NCI-H146 (cell line): ENCODE data around the gene SFXN5.

Source experiments
- DNase-seq: peaks from one replicate; lab custom pipeline; 2025; lab: John Stamatoyannopoulos, UW

Gene SFXN5

GRCh38 chr2:72940361-72940760 is 131.2 kb downstream of the SFXN5 start:
- DNase-seq = no peak

DNA sequence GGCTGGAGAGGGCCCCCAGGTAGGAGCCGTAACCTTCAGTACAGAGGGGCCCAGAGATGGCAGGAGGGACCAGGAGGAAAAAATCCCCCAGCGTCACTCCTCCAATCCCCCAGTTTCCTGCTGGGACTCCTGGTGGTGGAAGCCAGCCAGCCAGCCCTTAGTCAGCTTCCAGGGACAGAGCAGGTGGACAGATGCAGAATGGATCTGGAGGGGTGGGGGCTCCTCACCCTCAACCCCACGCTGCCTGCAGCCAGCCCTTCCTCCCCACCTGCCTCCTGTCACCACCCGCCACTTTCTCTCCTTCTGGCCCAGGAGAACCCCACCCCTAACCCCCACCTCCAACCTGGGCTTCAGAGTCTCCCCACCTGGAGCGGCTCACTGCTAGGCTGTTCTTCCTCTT is 133.1 kb downstream of the SFXN5 start:
- no peak for DNase-seq

- no peak for DNase-seq
These were observed 134.2 kb downstream of the SFXN5 start for GRCh38 chr2:72937356-72937669.

DNA sequence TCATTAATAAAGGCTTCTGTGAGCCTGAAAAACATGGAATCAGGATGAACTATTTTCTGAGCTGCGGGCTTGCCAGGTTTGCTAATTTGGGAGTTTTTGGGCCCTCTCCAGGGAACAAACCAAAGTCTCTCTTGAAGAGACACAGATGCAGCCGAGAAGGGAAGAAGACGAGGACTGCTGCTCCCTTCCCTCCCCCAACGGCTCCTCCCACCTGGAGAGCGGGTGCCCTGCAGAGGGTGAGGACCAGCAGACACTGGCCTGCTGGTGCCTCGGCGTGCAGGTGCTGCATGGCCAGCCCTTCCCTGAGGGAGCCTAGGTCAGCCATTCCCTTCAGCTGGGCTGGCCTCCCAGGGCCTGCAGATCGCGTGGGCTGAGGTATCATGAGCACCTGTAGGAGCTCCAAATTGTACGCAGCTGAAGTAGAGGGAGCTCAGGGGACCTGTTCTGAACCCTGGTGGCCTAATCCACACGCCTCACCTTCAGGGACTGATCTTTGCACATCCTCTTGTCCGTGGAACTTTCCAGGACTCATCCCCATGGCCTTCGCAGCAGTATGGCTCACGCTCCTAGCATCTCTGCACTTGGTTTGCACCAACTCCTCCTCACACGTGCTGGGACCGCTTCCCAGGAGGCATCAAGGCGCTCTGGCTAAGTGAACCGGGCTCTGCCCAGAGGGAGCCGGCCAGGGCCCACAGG is 134.7 kb downstream of the SFXN5 start:
- DNase-seq = no peak

DNA sequence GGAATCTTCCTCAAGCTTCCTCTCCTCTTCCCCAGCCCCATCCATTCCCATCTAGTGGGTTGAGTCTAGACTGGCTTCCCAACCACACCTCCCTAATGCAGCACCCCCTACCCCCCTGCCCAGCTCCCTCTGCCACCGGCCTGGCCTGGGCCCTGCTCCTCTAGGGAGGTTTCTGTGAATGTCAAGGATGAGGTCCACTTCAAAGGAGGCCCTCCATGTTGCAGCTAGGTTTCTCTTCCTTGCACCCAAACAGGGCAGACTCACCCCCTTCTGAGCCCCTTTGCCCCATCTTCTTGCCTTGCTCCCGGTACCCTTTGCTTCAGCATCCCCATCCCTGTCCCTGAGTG is 135.9 kb downstream of the SFXN5 start:
- no peak for DNase-seq

DNA sequence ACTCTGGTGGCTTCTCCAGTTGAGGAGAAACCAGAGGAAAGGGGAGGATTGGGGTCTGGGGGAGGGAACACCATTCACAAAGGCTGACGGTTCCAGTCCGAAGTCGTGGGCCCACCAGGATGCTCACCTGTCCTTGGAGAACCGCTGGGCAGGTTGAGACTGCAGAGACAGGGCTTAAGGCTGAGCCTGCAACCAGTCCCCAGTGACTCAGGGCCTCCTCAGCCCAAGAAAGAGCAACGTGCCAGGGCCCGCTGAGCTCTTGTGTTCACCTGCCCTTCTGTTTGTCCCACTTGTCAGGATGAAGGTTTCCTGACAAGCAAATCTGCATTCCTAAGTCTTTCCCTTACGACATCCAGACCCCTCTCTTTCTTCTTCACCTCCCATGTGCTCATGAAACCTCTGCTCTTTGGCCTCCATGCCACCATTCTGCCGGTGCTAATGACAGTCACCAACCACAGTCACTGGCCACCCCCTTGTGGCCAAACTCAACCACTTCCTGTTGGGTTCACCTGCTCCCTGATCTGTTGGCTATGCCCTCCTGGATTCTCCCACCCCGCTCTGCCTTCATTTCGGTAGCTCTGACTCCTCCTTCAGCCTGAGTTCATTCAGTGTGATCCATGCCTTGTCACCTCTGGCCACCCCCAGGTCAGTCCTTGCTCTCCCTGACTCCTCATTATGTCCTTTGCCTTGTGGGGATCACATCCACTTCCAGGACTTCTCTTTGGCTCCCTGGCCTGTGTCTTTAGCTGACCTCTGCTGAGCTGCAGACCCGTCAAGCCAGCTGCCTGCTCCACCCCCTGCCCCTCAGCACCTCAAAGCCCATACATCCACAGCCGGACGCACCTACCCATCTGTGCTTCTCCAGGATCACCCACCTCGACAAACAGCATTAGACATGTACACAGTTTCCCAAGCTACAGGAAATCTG is 136.6 kb downstream of the SFXN5 start:
- DNase-seq = peak; percentile 56

DNA sequence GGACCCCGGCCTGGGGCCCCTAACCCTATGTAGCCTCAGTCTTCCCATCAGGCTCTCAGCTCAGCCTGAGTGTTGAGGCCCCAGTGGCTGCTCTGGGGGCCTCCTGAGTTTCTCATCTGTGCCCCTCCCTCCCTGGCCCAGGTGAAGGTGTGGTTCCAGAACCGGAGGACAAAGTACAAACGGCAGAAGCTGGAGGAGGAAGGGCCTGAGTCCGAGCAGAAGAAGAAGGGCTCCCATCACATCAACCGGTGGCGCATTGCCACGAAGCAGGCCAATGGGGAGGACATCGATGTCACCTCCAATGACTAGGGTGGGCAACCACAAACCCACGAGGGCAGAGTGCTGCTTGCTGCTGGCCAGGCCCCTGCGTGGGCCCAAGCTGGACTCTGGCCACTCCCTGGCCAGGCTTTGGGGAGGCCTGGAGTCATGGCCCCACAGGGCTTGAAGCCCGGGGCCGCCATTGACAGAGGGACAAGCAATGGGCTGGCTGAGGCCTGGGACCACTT is 137.8 kb downstream of the SFXN5 start:
- no peak for DNase-seq

GRCh38 chr2:72933207-72933606 is 138.3 kb downstream of the SFXN5 start:
- no peak for DNase-seq

GRCh38 chr2:72932805-72933204 is 138.7 kb downstream of the SFXN5 start:
- DNase-seq = no peak

DNA sequence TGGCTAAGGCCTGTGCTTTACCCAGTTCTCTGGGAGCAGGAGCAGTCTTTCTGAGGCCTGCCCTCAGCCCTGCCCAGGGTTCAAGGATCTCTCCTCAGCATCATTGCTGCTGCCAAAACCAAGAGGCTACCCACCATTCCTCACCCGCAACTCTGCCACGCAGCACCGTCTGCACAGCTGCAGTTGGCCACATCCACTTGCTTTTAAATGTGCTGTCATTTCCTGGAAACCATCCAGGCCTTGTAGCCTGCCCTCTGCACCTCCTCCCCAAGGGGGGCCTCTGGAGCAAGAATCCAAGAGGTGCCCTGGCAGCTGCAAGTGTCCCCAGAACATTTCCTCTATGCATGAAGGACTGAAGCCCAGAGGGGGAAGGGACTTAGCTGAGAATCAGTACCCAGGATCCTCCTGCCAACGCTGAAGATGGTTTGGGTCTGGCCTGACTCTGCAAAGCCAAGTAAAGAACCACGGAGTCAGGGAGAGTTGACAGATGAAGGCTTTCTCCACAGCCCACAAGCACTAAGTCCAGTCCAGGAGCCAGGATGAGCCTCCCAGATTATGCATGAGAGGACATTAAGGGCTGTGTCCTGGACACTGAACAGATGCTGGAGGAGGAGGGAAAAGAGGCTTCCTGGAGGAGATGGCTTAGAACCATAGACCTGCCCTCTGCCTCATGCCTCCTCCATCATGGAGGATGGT is 139.3 kb downstream of the SFXN5 start:
- DNase-seq = no peak

GRCh38 chr2:72931280-72931910 is 140.1 kb downstream of the SFXN5 start:
- no peak for DNase-seq

DNA sequence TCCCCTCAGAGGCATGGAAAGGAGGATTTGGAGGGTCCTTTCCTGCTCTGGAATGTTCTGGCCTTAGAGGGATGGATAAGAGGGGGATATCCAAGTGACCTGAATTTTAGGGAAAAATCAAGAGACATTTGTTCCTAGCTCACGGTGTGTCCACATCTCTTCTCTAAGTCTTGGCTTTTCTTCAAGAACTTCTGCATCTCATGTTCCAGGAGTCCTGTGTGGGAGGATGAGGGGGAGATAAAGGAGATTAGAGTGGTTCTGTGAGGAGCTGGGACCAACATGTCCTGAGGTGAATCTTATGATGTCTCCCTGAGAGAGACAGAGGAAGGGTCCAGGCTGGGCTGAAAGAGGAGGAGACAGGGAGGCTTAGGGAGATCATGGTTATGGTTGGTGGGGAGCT is 142.5 kb downstream of the SFXN5 start:
- DNase-seq = no peak

GRCh38 chr2:72927619-72928550 is 143.6 kb downstream of the SFXN5 start:
- DNase-seq = no peak

DNA sequence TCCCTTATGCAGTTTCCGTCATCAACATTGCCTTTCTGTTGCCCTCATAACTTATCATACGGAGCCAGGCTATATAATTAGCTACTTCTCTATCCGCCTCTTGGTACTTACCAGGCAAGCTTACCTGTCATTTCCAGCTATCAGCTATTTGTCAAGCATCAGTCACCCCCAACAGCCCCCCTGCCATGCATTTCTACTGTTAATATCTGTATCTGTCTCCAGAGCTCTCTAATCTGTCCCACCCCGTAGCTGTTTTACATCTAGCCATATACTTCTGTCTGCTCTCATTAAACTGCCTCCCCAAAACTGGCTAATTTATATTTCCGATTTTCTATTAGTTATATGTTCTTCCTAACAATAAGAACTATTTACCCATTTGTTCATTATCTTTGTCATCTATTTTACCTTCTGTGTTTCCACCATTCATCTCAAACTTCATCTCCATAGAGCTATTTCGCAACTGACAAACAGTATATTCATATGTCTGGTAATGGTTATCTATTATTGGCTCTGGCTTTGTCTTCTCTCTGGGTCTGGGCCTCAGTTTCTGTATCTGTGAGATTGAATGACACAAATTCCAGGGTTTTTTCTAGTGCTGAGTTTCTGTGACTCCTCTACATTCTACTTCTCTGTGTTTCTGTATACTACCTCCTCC is 144.6 kb downstream of the SFXN5 start:
- DNase-seq = no peak

GRCh38 chr2:72926368-72926767 is 145.1 kb downstream of the SFXN5 start:
- no peak for DNase-seq

GRCh38 chr2:72925328-72925943 is 146.1 kb downstream of the SFXN5 start:
- DNase-seq = no peak

- no peak for DNase-seq
These were observed 146.9 kb downstream of the SFXN5 start for GRCh38 chr2:72924353-72925240.

DNA sequence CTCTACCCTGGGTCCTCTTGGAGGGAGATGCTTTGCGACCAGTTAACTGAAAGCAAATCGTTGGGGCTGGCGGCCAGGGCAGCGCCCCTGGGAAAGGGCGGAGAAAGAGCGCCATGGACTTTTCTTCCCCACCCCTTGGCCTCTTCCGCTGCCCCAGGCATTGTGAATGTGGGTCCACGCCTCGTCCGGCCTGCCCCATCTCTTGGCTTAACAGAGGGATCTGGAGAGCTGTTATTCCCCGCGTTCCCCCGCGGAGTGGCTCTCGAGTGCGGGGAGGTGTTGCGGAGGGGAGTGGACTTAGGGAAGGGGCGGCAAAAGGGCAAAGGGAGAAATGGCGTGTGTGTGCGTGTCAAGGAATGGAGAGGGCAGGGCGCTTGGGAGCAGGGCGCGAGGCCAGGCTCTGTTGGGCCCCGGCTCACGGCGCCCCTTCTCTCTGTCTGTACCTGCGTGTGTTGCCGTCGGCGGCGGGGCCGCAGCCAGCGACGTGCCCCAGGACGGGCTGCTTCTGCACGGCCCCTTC is 147.6 kb downstream of the SFXN5 start:
- DNase-seq = no peak

DNA sequence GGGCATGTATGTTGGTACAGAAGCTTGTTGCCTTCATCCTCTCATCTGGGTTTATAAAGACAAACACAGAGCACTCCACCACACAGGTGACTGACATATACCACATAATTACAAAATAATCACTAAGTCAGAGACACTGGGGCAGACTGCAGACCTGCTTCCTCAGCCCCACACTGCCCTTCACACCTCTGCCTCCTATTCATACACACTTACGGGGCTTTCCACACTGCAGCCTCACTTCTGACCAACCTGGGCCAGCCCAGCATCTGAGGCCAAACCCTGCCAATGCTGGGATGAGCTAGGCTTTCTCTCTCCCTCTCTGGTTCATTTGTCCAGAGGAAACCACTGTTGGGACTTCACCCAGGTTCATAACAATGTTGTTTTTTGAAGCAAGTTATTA is 149.7 kb downstream of the SFXN5 start:
- DNase-seq = no peak
